HUES6 (cell line): ENCODE data around the gene INCA1.

Experiments
- H3K27ac ChIP-seq: 2 replicates; pipeline ENCODE4 v1.7.0; 2013; ENCODE audit warnings: low read depth, mild to moderate bottlenecking, low read length, inconsistent platforms
- H3K27me3 ChIP-seq: 2 replicates; pipeline ENCODE4 v1.6.1; 2013; ENCODE audit warnings: low read length; ENCODE audit not compliant: control insufficient read depth, insufficient read depth
- H3K36me3 ChIP-seq: 2 replicates; pipeline ENCODE4 v1.6.1; 2013; ENCODE audit warnings: low read length; ENCODE audit not compliant: control insufficient read depth, insufficient read depth
- H3K4me1 ChIP-seq: 2 replicates; pipeline ENCODE4 v1.6.1; 2013; ENCODE audit warnings: low read length; ENCODE audit not compliant: control insufficient read depth, insufficient read depth
- H3K4me3 ChIP-seq: 2 replicates; pipeline ENCODE4 v1.5.1; 2013; ENCODE audit warnings: low read depth, low read length
- H3K9ac ChIP-seq: one replicate; pipeline ENCODE4 v1.6.1; 2013; ENCODE audit warnings: mild to moderate bottlenecking, low read length
- H3K9me3 ChIP-seq: 2 replicates; pipeline ENCODE4 v1.6.1; 2013; ENCODE audit warnings: low read depth, low read length; ENCODE audit not compliant: control insufficient read depth, insufficient read depth

The INCA1 gene

DNA sequence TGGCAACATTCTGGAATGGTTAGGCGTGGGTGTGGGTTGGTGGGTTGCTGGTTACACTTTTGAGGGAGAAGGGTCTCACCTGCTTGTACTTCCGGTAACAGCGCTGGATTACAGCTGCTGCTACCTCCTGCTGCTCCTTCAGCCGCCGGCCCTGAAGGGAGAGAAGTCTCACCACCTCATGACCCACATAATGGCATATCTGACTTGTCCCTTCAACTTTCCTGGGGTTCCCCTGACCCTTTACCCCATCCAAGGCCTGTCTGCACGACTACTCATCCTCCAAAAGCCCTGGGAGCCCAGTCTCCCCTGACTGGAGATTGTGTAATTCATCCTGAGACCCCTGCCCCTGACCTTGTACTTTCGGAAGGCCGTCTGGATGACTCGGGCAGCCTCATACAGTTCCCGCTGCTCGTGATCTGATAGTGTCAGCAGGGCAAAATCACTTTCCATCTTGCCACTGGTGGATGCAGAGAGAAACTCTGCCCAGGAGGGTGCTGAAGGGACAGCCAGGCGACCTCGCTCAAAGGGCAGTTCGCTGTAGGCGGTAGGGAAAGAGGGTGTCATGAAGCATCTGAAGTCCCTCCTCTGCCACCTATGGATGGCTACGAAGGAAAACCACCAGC lies 27.7 kb downstream of the INCA1 start:
- Histone ChIP-seq H3K9me3 (peaks cover 5% of the 10 kb centered on the region; the same call in 1 of the 2 replicates), H3K36me3 (peaks cover 9% of the 10 kb centered on the region), H3K4me3 (peak overlapping the region; percentile 89), H3K4me1 (peaks cover 33% of the 10 kb centered on the region), H3K9ac (peak overlapping the region; percentile 94), H3K27me3 (peaks cover 6% of the 10 kb centered on the region; the same call in 1 of the 2 replicates), H3K27ac (no peak overlapping the region; the same call in 1 of the 2 replicates)

DNA sequence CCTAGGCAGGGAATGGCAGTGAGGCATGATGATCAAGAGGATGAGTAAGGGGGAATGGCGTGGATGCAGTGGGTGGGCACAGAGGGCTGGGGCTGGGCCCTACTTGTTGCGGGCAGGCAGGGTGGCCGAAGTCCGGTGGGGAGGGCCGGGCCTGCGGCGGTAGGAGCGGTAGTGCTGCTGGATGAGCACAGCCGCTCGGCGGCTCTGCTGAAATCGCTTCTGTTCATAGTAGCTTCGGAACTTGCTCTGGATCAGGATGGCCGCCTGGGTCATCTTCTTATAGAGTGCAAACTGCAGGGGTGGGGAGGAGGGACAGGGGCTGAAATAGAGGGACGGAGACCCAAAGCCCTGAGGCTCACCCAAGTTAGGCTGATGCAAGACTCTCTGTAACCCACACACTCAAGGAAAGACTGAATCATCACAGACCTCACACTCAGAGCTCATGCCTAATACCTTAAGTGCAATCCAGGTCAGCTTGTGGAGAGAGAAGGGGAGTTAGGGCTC lies 28.2 kb downstream of the INCA1 start:
- H3K9me3 ChIP-seq = peaks cover 5% of the 10 kb centered on the region; the same call in 1 of the 2 replicates
- peaks cover 33% of the 10 kb centered on the region for H3K4me1 ChIP-seq
- H3K4me3 ChIP-seq = peak overlapping the region; percentile 89
- peak overlapping the region; percentile 94 for H3K9ac ChIP-seq
- peaks cover 1% of the 10 kb centered on the region; the same call in 1 of the 2 replicates for H3K27me3 ChIP-seq
- H3K27ac ChIP-seq = peak overlapping the region; percentile 92; the same call in 1 of the 2 replicates
- peaks cover 9% of the 10 kb centered on the region for H3K36me3 ChIP-seq

- H3K27me3 ChIP-seq = no peaks in the 10 kb centered on the region
- peaks cover 5% of the 10 kb centered on the region; the same call in 1 of the 2 replicates for H3K9me3 ChIP-seq
- H3K36me3 ChIP-seq = peaks cover 9% of the 10 kb centered on the region
- peaks cover 33% of the 10 kb centered on the region for H3K4me1 ChIP-seq
- H3K27ac ChIP-seq = peak overlapping the region; percentile 92; the same call in 1 of the 2 replicates
- peak overlapping the region; percentile 94 for H3K9ac ChIP-seq
- H3K4me3 ChIP-seq = peak overlapping the region; percentile 89
These were observed 28.8 kb downstream of the INCA1 start for GRCh38 chr17:4968486-4969046.

DNA sequence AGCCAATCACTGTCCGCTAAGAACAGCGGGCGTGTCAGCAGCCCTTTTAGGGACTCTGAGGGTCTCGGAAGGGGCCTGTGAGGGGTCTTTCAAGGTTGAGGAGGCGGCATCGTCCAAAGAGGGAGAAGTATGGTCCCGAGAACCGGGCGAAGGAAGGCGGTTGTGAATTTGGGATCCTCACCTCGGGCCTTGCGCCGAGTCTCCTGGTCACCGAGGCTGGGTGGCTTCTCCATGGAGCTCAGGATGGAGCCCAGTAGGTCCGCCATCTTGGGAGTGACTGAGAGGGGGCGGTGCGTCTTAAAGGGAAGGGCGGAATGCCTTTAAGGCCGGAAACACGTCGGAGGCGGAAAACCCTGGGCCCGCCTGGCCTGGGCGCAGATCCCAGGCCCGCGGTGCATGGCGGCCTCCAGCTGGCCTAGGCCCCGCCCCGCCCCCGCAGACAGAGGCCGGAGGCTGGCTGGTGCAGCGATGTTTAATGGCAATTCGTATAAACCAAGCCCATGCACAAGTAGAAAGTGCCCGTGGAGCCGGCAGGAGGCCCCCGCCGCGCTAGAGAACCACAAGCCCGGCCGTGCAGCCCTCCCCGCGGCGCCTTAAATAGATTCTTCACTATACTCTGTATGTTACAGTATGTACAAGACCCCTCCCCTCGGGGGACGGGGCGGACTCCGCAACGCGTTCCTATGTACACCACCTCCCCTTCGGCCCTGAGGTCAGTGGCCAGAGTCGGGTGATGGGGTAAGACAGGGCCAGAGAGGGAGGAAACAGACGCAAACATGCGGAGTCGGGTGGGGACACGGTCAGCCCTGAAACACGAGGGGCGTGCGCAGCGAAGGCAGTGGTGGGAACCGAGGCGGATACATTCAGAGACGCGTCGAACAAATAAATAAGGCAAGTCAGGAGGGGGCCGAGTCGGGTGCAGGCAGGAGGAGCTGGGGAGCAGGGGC lies 29.5 kb downstream of the INCA1 start, which contains the start of gene SPAG7:
Gene SPAG7, minus strand, starts transcription at position 279 of the 947 bp plus-strand sequence. Its CDS starts 13 bp downstream, at position 266.
- peaks cover 9% of the 10 kb centered on the region for H3K36me3 ChIP-seq
- peak within 1 kb of the TSS; percentile 89 for H3K4me3 ChIP-seq
- peaks cover 31% of the 10 kb centered on the region for H3K4me1 ChIP-seq
- peaks cover 5% of the 10 kb centered on the region; the same call in 1 of the 2 replicates for H3K9me3 ChIP-seq
- no peaks in the 10 kb centered on the region for H3K27me3 ChIP-seq
- peak within 1 kb of the TSS; percentile 94 for H3K9ac ChIP-seq
- peak within 1 kb of the TSS; percentile 92 for H3K27ac ChIP-seq

GRCh38 chr17:4966844-4967538 lies 30.3 kb downstream of the INCA1 start:
- H3K4me1 ChIP-seq = peaks cover 27% of the 10 kb centered on the region
- peaks cover 9% of the 10 kb centered on the region for H3K36me3 ChIP-seq
- H3K9me3 ChIP-seq = peaks cover 5% of the 10 kb centered on the region; the same call in 1 of the 2 replicates
- no peaks in the 10 kb centered on the region for H3K27me3 ChIP-seq
- H3K4me3 ChIP-seq = peak overlapping the region; percentile 89
- H3K9ac ChIP-seq = peak overlapping the region; percentile 94
- peak overlapping the region; percentile 92 for H3K27ac ChIP-seq

DNA sequence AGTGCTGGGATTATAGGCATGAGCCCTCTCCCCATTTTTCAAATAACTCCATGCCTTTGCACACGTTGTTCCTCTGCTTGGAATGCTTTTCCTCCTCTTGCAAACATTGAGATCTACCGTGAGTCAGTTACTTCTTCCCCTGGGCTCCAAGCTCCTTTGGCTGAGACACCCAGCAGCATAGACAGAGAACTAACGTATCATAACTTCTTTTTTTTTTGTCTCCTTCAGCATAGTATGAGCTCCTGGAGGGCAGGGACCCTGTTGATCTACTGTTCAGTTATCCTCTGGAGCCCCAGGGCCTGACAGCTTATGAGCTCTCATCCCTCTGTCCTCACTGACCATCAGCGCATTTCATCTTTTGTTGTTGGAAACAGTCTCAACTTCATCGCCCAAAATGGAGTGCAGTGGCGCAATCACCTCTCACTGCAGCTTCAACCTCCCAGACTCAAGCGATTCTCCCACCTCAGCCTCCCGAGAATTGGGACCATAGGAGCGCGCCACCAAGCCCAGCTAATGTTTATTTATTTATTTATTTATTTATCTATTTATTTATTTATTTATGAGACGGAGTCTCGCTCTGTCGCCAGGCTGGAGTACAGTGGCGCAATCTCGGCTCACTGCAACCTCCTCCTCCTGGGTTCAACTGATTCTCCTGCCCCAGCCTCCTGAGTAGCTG lies 31.9 kb downstream of the INCA1 start:
- H3K27ac ChIP-seq = no peak overlapping the region
- H3K9ac ChIP-seq = no peak overlapping the region
- H3K4me3 ChIP-seq = no peak overlapping the region
- H3K9me3 ChIP-seq = peaks cover 5% of the 10 kb centered on the region; the same call in 1 of the 2 replicates
- H3K4me1 ChIP-seq = peaks cover 32% of the 10 kb centered on the region
- H3K27me3 ChIP-seq = no peaks in the 10 kb centered on the region
- H3K36me3 ChIP-seq = peaks cover 13% of the 10 kb centered on the region

- peaks cover 3% of the 10 kb centered on the region; the same call in 1 of the 2 replicates for H3K9me3 ChIP-seq
- peaks cover 17% of the 10 kb centered on the region for H3K4me1 ChIP-seq
- H3K36me3 ChIP-seq = peaks cover 22% of the 10 kb centered on the region
- H3K27ac ChIP-seq = no peak overlapping the region
- H3K27me3 ChIP-seq = no peaks in the 10 kb centered on the region
- no peak overlapping the region for H3K4me3 ChIP-seq
- no peak overlapping the region for H3K9ac ChIP-seq
These were observed 36.9 kb downstream of the INCA1 start for GRCh38 chr17:4960279-4960922.

- Histone ChIP-seq H3K4me3 (no peak overlapping the region), H3K36me3 (peaks cover 19% of the 10 kb centered on the region), H3K4me1 (peaks cover 17% of the 10 kb centered on the region), H3K9me3 (no peaks in the 10 kb centered on the region), H3K27me3 (no peaks in the 10 kb centered on the region), H3K9ac (no peak overlapping the region), H3K27ac (no peak overlapping the region)
These were observed 37.9 kb downstream of the INCA1 start for GRCh38 chr17:4959261-4959965.

GRCh38 chr17:4958102-4958501 lies 39.2 kb downstream of the INCA1 start:
- no peaks in the 10 kb centered on the region for H3K27me3 ChIP-seq
- H3K27ac ChIP-seq = no peak overlapping the region
- H3K9ac ChIP-seq = no peak overlapping the region
- peaks cover 19% of the 10 kb centered on the region for H3K36me3 ChIP-seq
- H3K9me3 ChIP-seq = no peaks in the 10 kb centered on the region
- no peak overlapping the region for H3K4me3 ChIP-seq
- peaks cover 25% of the 10 kb centered on the region for H3K4me1 ChIP-seq
